T-helper 1 cell (primary cell): Measurements from ENCODE around the gene OR2C3.
A peak's percentile ranks its signal among the peaks of the same experiment; 100 is the strongest.
"Not testable (repeated sequence)": the region's sequence is repeated elsewhere in the genome, so short reads cannot be mapped to it uniquely, and the experiment has no call there.

Experiments
- DNase-seq, 5 donors: peaks; one replicate each; pipeline ENCODE4 v3.0.0-alpha.2; 2012 to 2020

The OR2C3 gene

GRCh38 chr1:247517795-247518612 is 18.2 kb downstream of the OR2C3 start:
- DNase-seq = no peak

- no peak for DNase-seq
Observed at GRCh38 chr1:247506831-247507230, 29.4 kb downstream of the OR2C3 start.

- DNase-seq = no peak
Observed at GRCh38 chr1:247500865-247501264, 35.4 kb downstream of the OR2C3 start.

GRCh38 chr1:247496581-247497285 is 39.5 kb downstream of the OR2C3 start:
- no peak for DNase-seq

- DNase-seq = no peak
Observed at GRCh38 chr1:247494767-247495166, 41.5 kb downstream of the OR2C3 start.

- no peak for DNase-seq
Observed at GRCh38 chr1:247493106-247493505, 43.1 kb downstream of the OR2C3 start.

GRCh38 chr1:247491328-247491727 is 44.9 kb downstream of the OR2C3 start:
- no peak for DNase-seq

- DNase-seq = peak in 4 of 5 donors; percentile 3 to 33 (median 15)
Observed at GRCh38 chr1:247487057-247487456, 49.2 kb downstream of the OR2C3 start.

- DNase-seq = no peak
Observed at GRCh38 chr1:247482747-247483146, 53.5 kb downstream of the OR2C3 start.

GRCh38 chr1:247476328-247477058 is 59.7 kb downstream of the OR2C3 start:
- not testable (repeated sequence) for DNase-seq

- no peak for DNase-seq
Observed at GRCh38 chr1:247475793-247476192, 60.4 kb downstream of the OR2C3 start.
